Stimulated activated CD8-positive, alpha-beta memory T cell treated with anti-CD3 and anti-CD28 coated beads, Interleukin-12 subunit alpha, Interleukin-12 subunit beta, amount 100 ng/mL, for 24 hours (primary cell): Measurements from ENCODE around the gene C12orf76.
A peak's percentile ranks its signal among the peaks of the same experiment; 100 is the strongest.
"Not testable (repeated sequence)": the region's sequence is repeated elsewhere in the genome, so short reads cannot be mapped to it uniquely, and the experiment has no call there.

Experiments
- DNase-seq: peaks from one replicate; pipeline ENCODE4 v3.0.0-alpha.2; 2020; ENCODE audit errors: extremely low read depth

C12orf76 gene, protein sequence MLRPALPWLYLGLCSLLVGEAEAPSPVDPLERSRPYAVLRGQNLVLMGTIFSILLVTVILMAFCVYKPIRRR

DNA sequence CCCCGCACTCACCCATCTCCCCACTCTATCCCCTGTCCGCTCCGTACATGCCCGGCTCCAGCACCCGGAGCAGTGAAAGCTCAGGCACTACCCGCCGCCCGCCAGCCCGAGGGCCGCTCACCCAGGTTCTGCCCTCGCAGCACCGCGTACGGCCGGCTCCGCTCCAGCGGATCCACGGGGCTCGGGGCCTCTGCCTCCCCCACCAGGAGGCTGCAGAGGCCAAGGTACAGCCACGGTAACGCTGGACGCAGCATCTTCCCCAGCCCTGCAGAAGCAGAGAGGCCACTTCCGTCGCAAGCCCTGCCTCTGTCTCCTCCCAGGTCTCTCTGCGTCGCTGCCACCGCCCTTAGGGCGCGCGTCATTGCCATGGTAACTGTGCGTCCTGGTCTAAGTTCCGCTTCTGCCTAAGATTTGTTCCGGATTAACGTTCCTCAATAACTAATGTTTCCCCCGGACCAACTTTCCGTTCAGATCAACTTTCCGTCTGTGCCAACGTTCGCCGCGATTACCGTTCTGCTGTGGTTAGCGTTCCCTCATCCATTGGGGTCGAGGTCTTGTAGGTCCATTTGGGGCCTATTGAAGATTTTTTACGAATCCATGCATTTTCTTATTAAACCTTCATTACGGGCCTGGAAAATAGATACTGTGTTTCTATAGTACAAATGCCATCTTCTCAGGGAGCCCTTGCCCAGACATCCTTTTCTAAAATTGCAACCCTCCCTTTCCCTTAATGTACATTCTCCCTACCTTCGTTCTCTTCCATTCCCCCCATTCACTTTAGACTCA is at the start of gene C12orf76:
C12orf76 (minus strand) TSS at position 281 of the 786 bp plus-strand sequence; CDS start at position 254, 27 bp downstream.
- DNase-seq = peak; percentile 71

DNA sequence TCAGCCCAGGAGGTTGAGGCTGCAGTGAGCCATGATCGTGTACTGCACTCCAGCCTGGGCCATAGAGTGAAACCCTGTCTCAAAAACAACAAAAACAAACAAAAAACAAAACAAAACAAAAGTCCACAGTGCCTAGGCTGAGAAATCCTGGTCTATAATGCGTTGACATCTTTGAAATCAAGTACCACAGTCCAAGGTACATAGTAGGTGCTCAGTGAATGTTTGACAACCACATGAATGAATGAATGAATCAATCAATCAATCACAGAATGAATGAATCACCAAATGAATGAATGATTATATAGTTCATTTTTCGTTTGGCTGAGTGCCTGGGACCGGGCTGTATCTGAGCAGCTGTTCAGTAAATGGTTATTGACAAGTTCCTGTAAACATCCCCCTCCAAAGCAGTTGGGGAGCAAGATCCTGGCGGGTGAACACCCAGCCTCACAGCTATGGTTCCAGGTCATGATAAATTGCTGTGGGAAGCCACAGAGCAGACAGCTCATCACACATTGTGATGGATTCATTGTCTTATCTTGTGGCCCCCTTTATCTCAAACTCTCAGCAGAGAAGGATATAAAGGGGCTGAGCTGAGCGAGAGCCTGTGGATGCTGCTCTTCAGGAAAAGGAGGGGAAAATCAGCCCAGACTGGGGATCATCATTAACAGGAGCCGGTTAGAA is 45.4 kb upstream of the C12orf76 start:
- no peak for DNase-seq

DNA sequence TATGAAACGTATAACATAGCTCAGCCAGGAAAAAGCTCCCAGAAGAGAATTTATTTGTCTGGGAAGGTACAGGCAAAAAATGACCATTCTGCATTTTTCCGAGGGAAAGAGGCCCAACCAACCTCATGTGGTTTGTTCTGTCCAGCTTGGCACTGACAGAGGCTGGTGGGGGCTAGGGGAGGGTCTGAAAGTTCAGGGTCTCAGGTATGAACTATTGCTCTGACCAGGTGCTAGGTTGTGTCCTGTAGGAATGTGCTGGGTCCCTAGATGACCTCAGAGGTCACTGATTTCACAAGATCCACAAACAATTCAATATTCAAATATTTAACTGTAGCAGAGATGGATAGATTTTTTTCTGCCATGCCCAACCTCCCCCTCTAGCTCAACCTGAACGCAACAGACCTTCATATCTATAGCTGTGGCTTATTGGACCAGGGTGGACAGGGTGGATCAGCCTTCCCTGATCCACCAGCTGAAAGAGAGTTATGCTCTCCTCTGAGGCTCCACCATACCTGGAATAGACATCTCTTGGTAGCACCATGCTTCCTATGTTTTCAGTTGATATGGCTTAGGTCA is 42.9 kb upstream of the C12orf76 start:
- DNase-seq = no peak

DNA sequence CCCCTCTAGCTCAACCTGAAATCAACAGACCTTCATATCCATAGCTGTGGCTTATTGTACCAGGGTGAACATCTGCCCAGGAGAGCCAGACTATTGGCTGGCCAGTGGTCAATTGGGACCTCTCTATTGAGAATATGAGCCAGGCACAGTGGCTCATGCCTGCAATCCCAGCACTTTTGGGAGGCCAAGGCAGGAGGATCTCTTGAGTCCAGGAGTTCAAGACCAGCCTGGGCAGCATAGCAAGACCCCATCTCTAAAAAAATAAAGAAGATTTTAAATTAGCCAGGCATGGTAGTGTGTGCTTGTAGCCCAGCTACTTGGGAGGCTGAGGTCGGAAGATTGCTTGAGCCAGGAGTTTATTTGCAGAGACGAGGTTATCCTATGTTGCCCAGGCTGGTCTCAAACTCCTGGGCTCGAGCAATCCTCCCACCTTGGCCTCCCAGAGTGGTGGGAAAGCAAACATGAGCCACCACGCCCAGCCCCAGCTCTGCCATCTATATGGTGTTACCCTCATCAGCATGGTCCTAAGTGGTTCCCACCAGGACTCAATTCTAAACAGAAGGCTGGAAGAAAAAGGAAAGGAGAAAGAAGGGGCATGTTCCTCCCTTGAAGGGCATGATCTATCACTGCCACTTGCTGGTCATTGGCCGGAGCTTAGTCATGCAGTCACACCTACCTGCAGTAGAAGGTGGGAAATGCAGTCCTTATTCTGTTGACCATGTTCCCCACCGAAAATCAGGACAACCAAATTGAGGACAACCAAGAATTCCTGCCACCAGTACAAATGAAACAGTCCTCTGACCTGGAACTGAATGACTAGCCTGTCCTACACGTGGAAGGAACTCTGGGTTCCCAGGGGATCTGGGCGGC is 42.2 kb upstream of the C12orf76 start:
- no peak for DNase-seq

DNA sequence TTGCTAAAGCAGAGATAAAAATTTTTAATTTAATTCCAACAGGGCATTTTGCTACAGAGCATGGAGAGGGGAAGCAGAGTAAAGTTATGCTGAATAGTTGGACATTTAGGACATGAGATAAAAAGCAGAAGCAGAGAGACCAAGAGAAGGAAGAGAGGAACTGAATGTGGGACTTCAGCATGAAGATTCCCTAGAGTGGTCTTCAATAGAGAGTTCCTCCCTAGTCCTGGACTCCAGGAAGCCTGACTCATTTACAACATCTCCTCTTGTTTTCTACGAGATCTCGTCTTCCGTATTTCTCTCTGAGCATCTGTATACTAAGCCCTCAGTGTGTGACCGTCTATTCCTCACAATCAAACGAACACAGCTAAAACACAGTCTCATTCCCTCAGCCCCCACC is 40.6 kb upstream of the C12orf76 start:
- no peak for DNase-seq

DNA sequence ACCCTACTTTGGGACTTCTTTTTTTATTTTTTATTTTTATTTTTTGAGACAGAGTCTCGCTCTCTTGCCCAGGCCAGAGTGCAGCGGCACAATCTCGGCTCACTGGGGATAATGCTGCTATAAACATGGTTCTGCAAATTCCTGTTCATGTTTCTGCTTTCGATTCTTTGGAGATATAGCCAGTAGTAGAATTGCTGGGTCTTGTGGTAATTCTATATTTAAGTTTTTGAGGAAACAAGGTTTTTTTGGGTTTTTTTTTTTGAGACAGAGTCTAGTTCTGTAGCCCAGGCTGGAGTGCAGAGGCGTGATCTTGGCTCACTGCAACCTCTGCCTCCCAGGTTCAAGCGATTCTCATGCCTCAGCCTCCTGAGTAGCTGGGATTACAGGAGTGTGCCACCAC is 39.9 kb upstream of the C12orf76 start:
- DNase-seq = not testable (repeated sequence)

DNA sequence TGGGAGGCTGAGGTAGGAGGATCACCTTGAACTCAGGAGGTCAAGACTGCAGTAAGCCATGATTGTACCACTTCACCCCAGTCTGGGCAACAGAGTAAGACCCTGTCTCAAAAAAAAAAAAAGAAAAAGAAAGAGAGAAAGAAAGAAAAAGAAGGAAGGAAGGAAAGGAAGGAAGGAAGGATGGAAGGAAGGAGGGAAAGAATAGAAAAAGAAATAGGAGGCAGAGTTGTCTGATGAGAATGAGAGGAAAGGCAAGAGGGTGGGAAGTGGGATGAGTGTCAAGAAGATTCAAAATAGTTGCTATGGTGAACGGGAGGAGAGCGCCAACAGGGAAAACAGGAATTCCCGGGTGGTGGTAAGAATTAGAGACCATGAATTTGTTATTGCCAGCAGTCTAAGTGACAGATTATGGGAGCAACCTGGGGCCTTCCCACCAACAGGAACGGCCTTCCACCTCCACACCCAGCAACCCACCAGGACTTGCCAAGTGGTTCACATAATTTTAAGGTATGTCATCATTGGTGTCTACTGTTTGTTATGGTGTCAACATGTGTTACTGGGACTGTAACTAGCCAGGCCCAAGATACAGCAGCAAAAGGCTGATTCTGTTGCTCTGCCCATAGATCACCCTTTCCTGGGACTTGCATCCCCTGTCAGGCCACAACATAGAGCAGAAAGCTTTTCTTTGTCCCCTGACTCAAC is 36.1 kb upstream of the C12orf76 start:
- no peak for DNase-seq

DNA sequence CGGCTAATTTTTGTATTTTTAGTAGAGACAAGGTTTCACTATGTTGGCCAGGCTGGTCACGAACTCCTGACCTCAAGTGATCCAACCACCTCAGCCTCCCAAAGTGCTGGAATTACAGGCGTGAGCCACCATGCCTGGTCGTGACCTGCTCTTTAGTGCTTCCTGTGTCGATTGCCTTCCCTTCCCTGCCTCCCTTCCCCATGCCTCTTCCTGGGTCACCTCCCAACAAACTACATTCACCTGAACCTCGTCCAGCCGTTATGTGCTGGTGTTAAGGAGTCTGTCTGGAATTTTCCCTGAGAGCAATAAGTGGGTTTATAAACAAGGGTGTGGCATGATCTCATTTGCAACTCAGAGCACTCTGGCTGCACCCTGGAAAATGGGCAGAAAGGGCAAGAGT is 32.1 kb upstream of the C12orf76 start:
- DNase-seq = no peak

DNA sequence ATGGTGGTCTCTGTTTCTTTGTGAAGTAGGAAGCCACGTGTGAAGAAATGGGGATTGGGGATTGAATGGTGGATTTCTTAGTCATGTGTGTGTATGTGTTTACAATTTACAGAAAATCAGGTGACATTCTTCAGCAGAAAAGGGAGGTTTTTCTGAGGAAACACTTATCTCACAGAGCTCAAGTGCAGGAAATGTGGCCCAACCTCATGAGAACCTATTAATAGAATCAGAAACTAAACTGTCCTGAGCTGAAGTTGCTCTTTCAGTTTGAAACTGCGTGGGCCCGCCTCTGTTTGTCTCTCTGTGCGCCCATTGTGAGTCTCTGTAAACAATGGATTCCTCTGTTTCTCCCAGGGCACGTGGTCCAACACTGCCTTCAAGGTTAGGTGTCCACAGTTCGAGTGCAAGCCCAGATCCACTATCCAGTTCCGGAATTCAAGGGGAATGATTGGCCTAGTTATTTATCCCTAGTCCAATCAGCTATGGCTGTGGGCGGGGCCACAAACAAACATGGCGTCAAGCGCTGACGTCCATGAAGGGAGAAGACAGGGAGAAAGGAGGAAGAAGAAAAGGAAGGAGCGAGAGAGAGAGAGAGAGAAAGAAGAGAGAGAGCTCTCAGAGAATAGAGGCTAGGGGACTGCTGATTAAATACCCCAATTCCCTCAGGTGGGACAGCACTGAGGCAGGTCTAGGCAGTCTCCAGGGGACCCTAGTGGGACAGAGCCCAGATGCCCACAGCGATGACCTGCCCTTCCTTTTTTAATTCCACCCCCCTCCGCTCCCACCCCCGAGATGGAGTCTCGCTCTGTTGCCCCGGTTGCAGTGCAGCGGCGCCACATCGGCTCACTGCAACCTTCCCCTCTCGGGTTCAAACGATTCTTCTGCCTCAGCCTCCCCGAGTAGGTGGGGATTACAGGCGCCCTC is 31.4 kb upstream of the C12orf76 start:
- peak; percentile 42 for DNase-seq

DNA sequence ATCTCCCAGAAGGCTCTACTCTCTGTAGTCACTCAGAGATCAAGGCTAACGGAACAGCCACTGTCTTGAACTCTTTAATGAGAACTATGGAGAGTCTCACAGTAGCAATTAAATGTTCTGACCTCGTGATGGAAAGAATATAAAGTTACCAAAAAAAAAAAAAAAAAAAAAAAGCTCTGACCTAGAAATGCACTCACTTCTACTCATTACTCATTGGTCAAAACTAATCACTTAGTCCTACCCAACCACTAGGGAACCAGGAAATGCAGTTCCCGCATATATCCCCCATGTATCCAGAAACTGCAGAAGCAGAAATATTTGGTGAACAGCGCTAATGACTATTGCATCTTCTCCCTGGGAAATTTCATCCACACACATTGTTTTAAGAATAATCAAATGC is 29.5 kb upstream of the C12orf76 start:
- no peak for DNase-seq

DNA sequence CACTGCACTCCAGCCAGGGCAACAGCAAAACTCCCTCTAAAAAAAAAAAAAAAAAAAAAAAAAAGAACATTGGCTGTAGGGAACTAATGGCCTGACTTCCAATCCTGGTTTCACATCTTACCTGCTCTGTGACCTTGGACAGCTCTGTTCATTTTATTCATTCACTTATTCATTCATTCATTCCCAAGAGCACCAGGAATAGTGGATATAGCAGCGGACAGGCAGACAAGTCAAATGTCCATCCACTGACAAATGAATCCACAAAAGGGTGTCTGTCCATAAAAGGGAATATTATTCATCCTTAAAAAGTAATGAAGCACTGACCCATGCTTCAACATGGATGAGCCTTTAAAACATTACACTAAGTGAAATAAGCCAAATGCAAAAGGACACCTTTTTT is 27.6 kb upstream of the C12orf76 start:
- no peak for DNase-seq

DNA sequence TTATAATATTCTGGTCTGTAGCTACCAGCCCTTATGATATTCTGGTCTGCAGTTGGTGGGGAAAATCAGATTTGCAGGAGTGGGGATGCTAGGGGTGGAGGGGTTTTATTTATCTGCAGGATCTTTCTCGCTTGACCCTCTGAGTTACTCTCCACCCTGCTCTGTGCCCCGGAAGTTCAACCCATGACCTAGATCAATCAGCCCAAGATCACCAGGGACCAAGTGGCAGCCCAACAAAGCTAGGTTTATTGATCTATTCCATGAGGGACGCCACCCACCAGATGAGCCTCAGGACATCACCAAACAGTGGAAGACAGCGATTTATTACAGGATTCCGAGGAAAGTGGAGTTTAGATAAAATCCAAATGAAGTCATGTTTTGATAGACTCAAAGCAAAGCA is 25.8 kb upstream of the C12orf76 start:
- DNase-seq = no peak

DNA sequence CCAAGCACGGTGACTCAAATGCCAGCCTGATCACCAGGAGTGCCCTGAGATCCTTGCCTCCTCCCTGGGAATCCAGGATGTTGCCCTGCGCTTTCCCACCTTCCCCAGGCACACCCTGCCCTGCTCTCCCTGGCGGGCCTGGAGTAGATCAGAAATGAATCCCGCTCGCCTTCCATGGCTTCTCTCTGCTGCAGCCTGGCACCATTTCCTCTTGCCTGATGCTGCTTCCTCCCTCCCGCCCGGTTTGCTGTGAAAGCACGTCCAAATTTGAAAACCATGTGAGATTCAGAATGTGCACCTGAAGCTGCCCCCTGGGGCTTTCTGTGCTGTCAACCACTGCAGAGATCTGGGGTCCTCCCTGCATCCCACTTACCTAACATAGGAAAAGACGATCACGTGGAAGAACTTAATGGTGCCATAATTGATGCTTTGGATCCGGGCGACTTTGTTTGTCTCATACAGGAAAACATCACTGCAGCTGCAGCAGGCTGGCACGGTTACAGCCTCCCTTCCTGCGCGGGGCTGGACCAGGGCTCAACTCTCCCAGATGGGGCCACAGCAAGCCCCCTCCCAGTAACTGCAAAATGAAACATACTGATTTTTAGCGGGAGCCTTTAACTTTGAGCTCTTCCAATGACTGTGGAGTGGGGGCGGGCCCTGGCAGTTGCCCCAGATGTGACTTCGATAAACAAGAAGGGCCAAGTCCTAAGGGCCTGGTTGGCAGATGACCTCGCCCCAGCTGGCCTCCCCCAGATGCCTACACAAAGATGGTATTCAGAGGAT is 24.9 kb upstream of the C12orf76 start:
- no peak for DNase-seq

DNA sequence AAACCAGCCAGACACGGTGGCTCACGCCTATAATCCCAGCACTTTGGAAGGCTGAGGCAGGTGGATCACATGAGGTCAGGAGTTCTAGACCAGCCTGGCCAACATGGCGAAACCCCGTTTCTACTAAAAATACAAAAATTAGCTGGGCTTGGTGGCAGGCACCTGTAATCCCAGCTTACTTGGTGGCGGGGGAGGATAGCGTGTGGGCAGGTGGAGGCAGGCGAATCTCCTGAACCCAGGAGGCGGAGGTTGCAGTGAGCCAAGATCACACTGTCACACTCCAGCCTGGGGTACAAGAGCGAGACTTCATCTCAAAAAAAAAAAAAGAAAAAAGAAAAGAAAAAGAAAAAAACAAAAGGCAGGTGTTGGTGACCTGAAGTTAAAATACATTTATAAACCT is 24.3 kb upstream of the C12orf76 start:
- DNase-seq = not testable (repeated sequence)

DNA sequence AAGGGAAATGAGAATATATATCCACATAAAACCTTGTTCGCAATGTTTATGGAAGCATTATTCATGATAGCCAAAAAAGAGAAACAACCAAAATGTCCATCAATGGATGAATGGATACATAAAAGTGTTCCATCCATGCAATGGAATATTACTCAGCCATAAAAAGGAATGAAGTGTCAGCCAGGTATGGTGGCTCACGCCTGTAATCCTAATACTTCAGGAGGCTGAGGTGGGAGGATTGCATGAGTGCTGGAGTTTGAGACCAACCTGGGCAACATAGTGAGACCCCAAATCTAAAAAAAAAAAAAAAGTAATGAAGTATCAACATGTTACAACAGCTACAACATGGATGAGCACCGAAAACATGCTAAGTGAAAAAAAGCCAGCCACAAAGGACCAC is 23.6 kb upstream of the C12orf76 start:
- no peak for DNase-seq

DNA sequence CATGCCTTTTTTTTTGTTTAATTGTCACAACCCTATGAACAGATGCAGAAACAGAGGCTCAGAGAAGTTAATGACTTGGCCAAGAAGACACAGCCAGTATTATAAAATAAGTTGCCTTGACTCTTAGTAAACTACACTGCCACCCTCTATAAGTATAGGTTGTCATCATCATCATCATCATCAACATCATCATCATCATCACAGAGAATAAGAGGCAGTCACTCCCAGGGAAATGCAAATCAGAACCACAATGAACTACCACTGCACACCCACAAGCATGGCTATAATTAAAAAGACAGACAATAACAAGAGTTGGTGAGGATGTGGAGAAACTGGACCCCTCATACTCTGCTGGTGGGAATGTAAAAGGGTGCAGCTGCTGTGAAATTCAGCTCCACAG is 23.2 kb upstream of the C12orf76 start:
- no peak for DNase-seq

DNA sequence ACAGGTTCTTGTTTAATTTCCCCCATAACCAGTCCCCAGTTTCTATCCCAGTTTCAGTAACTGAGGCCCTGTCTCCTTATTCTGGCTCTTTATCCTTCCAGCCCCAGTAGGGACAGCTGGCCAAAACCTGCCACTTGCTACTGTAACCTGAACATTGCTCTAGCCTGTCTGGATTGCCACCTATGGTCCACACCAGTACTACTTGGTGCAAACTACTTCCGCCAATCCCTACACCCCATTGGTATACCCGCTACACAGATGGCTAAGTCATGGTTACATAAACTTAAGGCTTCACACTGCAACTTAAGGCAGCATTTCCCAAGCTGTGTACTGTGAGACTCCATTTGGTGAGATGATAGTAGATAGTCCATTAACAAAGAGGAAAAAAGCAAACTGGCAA is 20.3 kb upstream of the C12orf76 start:
- no peak for DNase-seq

DNA sequence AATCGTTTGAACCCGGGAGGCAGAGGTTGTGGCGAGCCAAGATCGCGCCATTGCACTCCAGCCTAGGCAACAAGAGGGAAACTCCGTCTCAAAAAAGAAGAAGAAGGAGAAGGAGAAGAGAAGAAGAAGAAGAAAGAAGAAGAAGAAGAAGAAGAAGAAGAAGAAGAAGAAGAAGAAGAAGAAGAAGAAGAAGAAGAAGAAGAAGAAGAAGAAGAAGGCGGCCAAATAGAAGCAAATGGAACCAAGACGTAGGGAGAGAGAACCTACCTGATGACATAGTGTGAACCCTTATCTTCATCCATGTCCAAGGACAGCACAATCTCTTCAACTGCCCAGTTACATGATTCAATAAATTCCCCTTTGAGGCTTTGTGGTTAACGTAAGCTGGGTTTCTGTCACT is 19.8 kb upstream of the C12orf76 start:
- not testable (repeated sequence) for DNase-seq

DNA sequence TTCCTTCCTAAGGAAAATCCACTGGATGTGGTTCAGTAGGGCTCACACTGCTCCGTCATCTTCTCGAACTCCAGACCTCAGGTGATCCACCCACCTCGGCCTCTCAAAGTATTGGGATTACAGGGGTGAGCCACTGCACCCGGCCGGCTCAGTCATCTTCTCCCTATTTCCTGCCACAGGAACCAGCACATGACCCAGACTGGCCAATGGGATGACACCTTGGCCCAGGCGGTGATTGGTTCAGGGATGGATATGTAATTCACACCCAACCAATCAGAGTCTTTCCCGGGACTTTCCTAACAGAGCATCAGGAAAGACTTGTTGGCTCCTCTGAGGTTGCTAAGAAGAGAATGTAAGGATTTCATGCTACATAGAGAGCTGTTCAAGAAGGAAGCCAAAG is 19.2 kb upstream of the C12orf76 start:
- DNase-seq = no peak
